NCI-H1105 treated with DMSO at 0.1 percent for 48 hours (cell line): Measurements from ENCODE around the gene CIZ1.
"Not testable (repeated sequence)": the region's sequence is repeated elsewhere in the genome, so short reads cannot be mapped to it uniquely, and the experiment has no call there.

Source experiments
- DNase-seq: peaks from one replicate; lab custom pipeline; 2025; lab: John Stamatoyannopoulos, UW

CIZ1 gene, protein sequence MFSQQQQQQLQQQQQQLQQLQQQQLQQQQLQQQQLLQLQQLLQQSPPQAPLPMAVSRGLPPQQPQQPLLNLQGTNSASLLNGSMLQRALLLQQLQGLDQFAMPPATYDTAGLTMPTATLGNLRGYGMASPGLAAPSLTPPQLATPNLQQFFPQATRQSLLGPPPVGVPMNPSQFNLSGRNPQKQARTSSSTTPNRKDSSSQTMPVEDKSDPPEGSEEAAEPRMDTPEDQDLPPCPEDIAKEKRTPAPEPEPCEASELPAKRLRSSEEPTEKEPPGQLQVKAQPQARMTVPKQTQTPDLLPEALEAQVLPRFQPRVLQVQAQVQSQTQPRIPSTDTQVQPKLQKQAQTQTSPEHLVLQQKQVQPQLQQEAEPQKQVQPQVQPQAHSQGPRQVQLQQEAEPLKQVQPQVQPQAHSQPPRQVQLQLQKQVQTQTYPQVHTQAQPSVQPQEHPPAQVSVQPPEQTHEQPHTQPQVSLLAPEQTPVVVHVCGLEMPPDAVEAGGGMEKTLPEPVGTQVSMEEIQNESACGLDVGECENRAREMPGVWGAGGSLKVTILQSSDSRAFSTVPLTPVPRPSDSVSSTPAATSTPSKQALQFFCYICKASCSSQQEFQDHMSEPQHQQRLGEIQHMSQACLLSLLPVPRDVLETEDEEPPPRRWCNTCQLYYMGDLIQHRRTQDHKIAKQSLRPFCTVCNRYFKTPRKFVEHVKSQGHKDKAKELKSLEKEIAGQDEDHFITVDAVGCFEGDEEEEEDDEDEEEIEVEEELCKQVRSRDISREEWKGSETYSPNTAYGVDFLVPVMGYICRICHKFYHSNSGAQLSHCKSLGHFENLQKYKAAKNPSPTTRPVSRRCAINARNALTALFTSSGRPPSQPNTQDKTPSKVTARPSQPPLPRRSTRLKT

GRCh38 chr9:128191406-128192046 is at the start of gene CIZ1:
CIZ1 (minus strand) TSS chr9:128191572; CDS start chr9:128190857, 715 bp downstream.
- peak; percentile 40 for DNase-seq

GRCh38 chr9:128233817-128234406 is 42.5 kb upstream of the CIZ1 start:
- DNase-seq = no peak

- DNase-seq = no peak
Observed at GRCh38 chr9:128232528-128233428, 41.4 kb upstream of the CIZ1 start.

DNA sequence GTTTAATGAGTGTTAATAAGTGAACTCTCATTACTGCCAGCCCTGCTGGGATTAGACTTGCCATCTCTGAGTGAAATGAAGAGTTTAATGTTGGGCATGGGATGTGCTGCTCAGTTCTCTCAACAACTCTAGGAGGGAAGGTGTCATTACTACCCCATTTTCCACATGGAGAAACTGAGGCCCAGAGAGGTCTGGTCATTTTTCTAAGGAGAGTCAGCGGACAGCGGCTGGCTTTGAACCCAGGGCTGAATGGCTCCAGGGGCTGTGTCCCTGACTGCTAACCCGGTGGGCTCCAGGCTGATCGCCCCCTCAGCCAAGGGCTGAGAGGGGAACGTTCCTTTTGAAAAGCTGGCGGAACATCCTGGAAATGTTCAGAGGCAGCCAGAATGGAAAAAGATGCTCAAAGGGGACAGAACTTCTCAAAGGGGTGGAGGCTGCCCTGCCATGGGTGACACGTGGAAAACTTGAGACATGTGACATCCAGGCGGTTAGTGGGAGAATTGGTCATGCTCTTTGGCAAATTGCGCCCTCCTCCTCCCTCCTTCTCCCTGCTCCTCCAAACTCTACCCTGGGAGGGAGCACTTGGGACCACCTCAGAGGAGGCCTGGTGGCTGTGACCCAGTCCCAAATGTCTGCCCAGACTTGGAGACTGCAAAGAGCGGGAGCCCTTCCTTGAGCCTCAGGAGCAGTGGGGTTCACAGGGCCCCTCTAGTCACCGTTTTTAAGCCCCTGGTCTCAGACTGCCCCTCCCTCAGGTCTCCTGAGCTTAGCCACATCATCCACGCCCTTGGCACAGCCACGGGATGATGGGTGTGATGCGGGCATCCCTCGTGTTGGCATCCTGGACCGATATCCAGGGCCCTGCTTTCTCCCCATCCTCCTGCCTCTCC is 40.5 kb upstream of the CIZ1 start:
- DNase-seq = no peak

DNA sequence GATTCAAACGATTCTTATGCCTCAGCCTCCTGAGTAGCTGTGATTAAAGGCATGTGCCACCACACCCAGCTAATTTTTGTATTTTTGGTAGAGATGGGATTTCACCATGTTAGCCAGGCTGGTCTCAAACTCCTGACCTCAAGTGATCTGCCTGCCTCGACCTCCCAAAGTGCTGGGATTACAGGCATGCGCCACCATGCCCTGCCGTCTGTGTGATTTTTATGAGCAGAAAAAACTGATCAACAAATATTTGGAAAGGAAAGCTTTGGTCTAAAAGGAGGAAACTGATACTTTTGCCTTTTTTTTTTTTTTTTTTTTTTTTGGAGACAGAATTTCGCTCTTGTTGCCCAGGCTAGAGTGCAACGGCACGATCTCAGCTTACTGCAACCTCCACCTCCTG is 39.5 kb upstream of the CIZ1 start:
- not testable (repeated sequence) for DNase-seq

GRCh38 chr9:128226412-128226801 is 35.0 kb upstream of the CIZ1 start:
- no peak for DNase-seq

- DNase-seq = no peak
Observed at GRCh38 chr9:128225770-128226411, 34.5 kb upstream of the CIZ1 start.

GRCh38 chr9:128224877-128225276 is 33.5 kb upstream of the CIZ1 start:
- DNase-seq = no peak

GRCh38 chr9:128222880-128223670 is 31.7 kb upstream of the CIZ1 start:
- DNase-seq = no peak

GRCh38 chr9:128222026-128222425 is 30.7 kb upstream of the CIZ1 start:
- DNase-seq = no peak

GRCh38 chr9:128219831-128220230 is 28.5 kb upstream of the CIZ1 start:
- DNase-seq = no peak

- peak; percentile 43 for DNase-seq
Observed at GRCh38 chr9:128218518-128219389, 27.4 kb upstream of the CIZ1 start.

GRCh38 chr9:128218172-128218517 is 26.8 kb upstream of the CIZ1 start:
- no peak for DNase-seq

- DNase-seq = no peak
Observed at GRCh38 chr9:128216781-128217553, 25.6 kb upstream of the CIZ1 start.

DNA sequence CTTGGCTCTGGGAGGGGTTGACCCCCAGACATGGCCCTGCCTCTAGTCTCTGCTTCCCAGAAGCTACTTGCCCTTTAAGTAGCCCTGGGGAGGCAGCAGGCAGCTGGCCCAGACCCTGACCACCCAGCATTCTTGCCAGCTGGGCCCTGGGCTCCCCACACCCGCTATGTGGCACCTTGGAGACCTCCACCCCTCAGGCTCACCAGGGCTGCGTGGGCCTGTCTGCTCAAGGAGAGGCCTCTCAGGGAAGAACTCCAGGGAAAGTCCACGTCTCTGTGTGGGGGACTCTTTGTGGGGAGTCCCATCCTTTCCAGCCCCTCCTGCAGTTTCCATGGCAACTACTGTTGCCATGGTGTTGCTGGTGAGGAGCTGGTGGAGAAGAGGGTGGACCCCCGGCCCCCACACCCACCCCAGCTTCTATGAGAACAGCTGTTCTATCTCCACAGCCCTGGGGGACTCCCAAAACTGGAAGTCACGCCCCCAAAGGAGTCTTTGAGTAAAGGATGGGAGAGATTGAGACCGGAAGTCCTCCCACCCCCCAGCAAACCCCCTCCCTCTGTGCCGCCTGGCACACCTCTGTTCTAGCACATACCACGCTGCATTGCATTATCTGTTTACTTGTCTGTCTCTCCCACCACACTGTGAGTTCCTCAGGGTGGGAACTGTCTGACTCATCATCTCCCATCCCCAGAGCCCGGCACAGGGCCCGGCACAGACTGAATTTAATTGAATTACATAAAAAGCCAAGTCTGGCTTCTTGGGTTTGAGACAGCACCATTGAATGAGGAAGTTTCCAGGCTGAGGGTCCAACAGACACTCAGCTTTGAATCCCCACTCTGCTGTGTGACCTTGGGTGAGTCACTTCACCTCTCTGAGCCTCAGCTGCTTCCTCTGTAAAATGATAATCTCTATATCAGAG is 24.4 kb upstream of the CIZ1 start:
- DNase-seq = no peak
